ENCODE results near the gene VEGFB.

Gene VEGFB

DNA sequence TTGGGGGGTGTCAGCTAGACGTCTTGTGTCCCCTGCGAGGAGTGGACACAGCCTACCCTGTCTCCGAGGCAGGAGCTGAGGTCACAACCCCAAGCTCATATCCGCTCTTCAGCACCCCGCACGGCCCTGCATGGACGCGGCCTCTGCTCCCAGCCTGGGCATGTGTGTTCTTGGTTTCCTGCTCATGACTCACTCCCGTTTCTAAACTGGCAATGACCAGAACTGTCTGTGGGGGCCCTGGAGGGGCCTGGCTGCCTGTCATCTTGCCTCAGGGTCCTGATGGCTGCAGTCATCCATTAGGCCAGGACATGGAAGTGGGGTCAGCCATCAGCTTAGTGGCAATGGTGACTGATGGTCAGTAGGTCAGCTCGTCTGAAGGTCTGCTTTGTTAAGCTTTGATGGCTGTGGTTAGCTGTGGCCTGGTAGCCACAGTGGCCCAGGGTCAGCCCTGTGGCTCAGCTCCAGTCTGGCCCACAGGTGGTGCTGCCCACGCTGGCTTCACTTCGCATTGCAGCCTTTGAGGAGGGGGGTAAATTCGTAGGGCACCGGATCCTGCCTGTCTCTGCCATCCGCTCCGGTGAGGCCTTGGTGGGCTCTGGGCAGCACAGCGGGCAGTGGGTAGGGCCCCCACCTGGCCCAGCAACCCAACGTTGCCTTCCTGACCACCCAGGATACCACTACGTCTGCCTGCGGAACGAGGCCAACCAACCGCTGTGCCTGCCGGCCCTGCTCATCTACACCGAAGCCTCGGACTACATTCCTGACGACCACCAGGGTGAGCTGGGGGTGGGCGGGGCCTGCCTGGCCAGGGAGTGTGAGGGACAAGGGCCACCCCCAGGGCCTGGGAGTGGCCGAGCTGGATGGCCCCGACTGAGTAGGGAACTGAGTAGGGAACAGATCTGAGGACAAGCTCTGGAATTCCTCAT lies 28.9 kb downstream of the VEGFB start:
- DNase-seq: no peak

DNA sequence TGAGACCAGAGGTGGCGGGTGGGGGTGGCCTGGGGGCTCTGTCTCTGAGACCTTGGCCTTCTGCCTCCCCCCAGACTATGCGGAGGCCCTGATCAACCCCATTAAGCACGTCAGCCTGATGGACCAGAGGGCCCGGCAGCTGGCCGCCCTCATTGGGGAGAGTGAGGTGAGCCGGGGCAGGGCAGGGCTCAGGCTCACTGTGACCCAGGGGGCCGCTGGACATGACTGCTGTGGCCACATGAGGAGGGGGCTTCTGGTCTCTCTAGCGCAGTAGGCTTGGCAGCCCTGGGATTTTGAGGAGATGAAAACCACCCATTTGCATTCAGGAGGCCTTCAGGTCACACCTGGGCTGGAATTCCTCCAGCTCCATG lies 29.5 kb downstream of the VEGFB start:
- no peak for DNase-seq

DNA sequence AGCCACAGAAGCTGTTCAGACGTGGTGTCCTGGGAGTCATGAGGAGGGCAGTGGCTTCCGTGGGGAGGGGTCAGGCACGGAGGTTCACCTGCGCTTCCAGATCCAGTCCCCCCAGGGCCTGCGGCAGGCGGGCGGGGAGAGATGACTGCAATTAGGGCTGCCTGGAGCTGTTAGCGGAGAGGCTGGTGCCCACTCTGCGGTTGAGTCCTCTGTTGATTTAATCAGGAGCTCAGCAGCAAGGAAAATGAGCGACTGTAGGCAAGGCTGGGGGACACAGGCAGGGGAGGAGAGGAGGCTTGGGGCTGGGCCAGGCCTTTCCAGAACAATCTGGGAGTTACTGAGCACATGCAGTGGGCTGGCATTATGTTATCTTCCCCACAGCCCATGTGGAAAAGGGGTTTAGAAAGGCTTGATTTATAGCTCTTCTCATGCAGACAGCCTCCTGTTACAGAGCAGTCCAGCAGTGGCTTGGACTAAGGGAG lies 30.0 kb downstream of the VEGFB start:
- DNase-seq: no peak

DNA sequence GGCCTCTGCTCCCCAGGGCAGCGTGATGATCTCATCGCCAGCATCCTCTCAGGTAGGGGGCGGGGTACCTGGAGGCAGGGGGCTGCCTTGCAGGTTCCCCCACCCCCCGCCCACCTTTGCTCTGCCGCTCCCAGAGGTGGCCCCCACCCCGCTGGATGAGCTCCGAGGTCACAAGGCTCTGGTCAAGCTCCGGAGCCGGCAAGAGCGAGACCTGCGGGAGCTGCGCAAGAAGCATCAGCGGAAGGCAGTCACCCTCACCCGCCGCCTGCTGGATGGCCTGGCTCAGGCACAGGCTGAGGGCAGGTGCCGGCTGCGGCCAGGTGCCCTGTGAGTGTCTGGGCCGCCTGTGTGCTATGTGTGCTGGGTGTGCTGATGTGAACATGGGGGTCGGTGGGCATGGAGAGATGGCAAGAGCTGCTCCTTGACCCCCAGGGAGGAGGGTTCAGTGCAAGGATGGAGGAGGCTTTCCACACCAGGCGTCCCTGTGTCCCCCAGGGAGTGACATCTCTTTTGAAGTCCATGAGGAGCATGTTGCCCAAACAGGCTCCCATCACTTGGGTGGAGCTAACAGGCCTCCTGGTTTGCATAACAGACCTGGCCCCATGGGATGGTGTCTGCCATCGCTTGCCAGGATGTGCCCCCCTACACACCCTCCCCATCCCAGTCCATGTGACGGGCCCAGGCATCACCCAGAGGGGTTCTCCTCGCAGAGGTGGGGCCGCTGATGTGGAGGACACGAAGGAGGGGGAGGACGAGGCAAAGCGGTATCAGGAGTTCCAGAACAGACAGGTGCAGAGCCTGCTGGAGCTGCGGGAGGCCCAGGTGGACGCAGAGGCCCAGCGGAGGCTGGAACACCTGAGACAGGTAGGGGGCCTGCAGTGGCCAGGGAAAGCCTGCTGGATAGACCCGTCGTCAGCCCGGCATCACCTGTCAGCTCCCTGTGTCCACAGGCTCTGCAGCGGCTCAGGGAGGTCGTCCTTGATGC lies 31.1 kb downstream of the VEGFB start:
- no peak for DNase-seq

DNA sequence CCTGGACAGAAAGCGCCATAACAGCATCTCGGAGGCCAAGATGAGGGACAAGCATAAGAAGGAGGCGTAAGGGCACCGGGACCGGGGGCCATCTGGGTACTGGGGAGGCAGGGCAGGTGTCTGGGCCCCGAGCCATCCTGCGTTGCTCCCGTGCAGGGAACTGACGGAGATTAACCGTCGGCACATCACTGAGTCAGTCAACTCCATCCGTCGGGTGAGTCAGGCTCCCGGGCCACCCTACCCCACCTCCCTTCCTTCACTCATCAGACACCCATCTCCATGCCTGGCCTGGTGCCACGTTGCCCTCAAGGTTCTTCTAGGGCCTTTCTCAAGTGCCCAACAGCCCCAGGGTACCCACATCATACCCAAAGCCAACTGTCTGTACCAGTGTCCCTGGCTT lies 32.0 kb downstream of the VEGFB start:
- no peak for DNase-seq

DNA sequence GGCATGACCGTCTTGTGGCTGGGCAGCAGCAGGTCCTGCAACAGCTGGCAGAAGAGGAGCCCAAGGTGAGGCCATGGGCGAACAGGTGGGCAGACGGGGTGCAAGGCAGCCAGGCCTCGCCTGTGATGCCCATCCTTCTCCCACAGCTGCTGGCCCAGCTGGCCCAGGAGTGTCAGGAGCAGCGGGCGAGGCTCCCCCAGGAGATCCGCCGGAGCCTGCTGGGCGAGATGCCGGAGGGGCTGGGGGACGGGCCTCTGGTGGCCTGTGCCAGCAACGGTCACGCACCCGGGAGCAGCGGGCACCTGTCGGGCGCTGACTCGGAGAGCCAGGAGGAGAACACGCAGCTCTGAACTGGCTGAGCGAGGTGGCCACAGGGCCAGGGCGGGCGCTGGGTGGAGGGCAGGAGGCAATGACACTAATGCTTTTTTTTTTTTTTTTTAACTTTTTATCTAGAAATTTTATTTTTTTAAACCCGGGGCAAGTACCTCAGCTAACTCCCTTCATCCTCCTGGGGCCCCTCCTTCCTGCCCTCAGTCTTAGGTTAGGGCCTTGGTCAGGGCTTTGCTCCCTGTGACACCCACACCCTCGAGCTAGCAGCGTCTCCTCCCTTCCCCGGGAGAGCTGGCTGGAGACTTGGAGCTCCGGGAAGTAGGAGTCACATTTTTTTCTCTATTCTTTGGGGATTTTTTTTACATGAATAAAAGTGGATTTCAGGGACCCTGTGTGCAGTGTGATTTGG lies 33.0 kb downstream of the VEGFB start:
- DNase-seq: no peak

DNA sequence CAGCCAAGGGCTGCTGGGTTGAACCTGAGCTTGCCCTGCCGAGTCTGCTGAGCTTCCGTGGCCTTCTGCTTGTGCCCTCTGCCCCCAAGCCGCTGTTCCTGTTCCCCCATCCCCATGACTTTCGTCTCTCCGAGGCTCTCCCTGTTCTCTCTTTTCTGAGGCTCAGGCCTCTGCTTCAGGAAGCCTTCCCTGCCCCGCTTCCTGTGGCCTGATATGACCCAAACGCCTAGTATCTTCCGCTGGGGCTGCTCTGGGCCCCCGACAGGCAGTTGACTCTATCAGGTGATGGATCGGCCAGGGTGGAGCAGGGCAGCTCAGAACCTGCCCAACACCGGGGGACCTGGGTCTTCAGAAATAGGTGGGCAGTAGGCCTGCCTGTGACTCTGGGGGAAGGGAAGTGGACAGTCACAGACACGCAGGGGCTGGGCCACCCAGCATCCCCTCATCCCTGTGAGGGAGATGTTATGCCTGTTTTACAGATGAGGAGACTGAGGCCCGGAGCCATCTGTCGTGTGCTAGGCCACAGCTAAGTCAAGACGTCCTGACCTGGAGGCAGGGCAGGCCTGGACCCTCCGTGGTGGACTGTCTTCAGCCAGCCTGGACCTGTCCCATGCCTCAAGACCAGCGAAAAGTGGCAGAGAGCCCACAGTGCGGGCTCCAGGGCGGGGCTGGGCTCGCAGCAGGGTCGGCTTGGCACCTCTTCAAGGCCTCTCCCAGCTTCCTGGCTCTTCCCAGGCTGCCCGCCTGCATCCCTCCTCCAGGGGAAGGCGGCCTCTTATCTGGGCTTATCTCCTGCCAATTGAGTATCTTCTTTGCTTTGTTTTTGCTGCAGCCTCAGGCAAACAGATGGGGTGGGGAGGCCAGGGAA lies 33.9 kb downstream of the VEGFB start:
- no peak for DNase-seq

DNA sequence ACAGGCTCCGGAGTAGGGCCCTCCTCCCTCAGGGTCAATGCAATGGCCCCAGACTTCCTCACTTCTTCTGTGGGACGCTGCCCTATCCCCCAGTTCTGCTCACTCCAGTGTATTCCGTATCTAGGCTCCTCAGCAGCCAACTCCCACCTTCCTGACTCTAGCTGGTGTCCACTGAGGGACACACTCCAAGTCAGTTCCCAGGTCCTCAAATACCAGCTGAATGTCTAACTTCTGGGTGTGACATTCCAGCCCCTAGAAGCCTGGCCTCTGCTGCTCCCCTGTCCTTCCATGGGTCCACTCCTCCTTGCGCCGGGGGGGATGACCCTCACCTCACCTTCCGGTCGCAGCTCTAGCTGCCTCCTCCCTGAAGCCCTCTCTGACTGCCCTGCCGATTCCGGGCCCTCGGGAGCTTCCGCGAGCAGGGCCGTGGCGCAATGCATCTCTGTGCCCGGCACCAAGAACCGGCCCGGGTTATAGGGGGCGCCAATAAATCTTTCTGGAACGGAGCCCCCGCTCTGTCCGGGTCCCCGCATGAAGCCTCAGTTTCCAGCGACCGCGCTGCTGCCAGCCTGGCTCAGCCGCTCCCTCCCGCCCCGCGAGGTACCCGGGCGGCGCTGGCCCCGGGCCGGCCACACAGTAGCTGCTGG lies 34.6 kb downstream of the VEGFB start:
- DNase-seq: peak; percentile 65

DNA sequence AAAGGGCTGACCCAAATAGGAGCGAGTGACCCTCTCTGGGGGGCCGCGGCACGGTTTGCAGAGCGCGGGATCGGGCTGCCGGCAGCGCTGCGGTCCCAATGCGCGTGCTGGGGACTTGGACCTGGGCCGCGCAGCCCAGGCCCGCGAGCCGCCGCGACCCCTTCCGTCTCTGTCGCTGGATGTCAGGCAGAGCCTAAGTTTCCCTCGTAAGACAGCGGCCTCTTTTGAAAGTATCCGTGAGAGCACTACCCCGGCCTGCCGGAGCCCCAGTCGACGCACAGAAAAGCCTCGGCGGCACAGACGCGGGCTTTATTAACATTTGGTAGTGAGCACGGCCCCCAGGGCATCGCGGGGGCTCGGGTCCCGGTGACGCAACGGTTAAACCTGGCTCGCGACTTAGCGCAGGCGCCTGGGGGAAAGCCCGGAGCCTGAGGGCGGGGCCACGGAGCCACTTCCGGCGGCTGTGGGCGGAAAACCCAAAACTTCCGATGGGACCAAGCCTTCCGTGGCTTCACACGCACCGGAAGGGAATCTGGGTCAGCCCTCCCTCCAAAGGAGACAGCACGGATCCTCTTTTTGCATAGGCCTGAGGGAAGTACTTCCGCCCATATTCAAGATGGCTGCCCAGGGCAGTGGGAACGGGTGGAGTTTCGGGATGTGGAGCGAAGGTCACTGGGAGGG lies 35.3 kb downstream of the VEGFB start:
- peak; percentile 100 for DNase-seq

DNA sequence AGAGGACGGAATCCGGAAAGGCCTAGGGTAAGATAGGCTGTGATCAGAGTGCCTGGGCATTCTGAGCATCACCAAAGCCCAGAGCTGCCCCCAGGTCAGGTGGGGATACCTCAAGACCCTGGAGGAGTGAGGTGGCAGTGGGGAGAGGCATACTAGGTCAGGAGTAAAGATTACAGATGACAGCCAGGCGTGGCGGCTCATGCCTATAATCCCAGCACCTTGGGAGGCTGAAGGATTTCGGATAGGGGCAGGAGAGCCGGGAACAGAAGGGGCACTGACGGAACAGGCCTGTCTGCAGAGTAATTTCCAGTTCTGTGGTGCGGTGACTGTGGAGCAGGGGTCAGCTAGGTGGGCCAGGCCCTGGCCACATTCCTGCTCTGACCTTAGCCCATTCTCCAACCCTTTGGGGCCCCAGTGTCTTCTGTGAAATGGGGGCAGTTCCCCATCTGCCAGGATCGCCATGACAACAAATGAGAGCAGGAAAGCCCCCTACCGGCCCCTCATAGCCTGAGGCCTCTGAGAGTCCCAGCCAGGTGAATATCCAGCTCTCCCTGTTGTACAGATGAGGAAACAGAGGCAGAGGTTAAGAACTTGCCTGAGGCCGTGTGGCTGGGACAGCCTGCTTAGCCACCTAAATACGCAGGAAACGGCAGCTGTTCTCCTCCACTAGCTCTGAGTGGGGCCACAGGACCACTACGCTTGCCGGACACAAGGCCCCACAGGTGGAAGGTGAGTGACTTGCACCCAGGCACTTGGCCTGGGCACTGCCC lies 40.8 kb downstream of the VEGFB start:
- no peak for DNase-seq

DNA sequence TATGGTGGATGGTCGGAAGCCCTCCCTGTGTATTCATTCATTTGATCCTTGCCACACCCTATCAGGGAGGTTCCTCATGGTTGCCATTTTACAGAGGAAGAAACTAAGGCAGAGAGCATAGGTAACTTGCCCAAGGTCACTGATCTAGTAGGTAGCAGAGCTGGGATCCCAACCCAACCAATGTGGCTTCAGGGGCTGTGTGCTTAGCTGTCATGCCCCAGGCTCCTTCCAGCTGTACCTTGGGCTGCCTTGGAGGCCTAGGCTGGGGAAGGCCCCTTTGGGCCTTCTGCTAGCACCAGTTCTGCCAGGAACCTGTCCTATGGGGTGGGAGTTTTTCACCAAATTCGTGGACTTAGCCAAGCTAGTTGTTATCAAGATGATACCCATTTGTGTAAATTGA lies 41.5 kb downstream of the VEGFB start:
- DNase-seq: no peak

DNA sequence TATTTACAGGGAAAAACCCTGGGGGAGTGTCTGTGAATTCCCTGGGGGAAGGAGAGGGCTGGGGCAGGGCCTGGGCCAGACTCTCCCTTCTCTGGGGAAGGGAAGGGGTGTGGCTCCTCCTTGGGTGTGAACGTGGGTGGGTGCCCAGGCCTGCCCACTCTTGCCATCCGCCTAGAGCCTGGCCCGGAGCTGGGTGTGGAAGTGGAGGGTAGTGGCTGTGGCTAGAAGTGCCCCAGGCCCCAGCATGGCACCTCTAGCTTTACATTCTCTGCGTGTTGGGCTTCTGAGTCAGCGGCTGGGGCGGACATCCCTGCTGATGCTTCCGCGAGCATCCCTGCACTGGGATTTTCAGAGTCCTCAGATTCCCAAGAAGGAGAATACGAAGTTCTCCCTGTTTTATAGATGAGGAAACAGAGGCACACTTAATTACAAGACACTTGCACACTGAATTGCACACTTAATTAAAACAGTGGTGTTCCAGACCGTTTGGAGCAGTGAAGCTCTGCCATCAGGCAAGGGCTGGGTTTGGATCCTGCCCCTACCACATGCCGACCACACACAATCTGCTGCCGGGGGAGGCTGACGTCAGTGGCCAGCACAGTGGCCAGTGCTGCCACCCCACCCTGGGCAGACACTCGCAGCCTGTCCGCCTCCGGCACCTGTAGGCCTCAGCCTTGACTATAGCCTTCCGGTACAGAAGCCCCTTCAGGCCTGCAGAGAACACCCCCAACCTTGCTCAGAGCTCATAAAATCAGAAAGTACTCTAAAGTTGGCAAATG lies 42.5 kb downstream of the VEGFB start:
- DNase-seq: no peak

DNA sequence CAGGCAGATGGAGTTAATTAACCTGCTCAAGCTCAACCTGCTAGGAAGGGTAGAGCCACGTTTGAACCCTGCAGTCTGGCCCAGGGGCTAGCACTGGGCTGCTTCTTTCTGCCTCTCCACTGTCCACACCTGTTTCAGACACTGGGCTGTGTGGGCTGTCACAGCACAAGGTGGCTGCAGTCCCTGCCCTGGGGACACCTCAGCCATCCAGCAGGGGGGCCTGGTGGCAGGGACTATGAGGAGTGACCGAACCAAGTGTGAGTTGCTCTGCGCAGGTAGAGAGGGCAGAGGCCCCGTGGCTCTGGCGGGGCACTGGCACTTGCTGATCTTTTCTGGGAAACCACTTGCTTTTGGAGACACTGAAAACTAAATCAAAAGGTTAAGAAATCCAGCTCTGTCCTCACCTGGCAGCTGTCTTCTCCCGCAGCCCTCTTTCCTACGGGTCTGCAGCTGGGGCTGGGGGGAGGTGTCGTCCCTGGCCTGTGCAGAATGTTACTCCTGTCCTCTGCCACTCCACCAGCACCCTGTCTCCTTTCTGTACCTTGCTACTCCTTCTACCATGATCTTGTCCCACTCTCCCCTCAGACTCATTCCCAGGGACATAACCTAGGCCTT lies 44.3 kb downstream of the VEGFB start:
- DNase-seq: no peak

DNA sequence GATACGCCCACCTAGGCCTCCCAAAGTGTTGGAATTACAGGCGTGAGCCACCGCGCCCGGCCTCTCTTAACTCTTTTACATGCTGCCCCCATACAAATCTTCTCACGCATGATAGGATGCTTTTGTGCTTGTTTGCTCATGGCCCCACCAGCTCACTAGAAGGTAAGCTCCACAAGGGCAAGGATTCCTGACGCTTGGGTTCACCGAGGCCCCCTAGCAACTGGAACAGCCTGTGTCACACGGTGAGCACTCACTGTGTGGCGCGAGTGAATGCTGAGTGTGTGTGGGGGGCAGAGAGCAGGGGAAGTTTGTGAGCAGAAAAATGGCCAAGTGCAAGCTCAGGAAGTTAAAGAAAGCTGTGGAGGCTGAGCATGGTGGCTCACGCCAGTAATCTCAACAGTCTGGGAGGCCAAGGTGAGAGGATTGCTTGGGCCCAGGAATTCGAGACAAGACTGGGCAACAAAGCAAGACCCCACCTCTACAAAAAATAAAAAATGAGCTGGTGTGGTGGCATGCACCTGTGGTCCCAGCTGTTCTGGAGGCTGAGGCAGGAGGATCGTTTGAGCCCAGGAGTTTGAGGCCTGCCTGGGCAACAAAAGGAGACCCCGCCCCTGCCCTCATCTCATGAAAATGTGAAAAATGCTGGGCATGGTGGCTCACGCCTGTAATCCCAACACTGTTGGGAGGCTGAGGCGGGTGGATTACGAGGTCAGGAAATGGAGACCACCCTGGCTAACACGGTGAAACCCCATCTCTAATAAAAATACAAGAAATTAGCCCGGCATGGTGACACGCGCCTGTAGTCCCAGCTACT lies 47.8 kb downstream of the VEGFB start:
- DNase-seq: no peak

DNA sequence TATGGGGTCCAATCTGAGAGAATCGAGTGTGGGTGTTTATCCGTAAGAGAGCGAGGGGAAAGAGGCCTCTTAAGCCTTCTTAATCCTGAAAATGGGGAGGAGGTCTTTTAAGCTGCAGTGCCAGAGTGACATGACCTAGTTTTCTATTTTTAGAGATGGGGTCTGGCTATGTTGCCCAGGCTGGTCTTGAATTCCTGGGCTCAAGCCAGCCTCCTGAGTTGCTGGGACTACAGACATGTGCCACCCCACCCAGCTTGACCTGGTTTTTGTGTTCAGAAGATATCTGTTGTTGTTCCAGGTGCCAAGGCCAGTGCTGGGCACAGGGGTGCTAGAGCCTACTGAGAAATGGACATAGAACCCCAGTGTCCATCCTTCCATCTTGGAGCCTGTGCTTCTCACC lies 48.7 kb downstream of the VEGFB start:
- DNase-seq: no peak

DNA sequence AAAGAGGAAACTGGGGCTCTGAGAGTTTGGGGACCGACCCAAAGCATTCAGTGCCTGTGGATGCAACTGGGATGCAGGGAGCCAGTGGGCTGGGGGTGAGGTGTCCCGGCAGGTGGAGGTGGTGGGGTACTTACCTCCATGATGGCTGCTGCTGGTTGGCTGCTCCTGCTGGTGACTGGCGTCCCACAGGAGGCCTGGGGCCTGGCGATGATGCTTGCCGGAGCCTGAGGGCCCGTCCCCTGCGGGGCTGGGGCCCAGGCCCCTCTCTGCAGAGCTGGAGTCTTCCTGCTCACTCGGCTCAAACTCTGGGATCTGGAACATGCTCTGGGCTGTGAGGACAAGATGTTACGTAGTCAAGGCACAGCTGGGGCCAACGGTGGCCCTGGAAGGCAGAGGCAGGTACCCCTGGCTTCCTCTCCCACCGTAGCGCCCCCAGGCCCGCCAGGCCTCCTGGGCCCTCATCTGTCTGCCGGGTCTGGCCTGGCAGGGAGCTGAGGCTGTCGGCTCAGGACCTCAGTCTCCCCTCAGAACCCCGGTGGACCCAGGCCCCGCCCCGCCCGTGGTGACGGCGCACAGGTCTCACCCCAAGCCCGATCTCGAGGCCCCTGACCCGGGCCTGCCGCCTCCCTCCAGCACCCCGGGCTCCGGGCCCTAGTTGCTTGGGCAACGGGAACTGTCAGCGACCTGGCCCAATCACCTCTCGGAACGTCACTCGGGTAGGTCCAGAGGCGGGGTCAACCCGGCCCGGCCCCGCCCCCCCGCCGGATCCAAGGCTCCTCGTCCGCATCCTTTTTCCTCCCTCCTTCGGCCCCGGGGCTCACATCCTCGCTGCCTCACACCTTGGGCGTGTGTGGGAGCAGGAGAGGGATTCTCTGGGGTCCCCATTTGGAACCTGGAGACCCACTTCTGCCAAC lies 49.9 kb downstream of the VEGFB start, which contains the start of gene BAD:
BAD (minus strand) TSS at position 618 of the 914 bp plus-strand sequence; CDS start at position 321, 297 bp downstream.
- DNase-seq: peak; percentile 98

All from RPMI8226 (cell line).